Measurements from ENCODE around the gene FOXC1.

Gene FOXC1

GRCh38 chr6:1591243-1591642 lies 18.5 kb upstream of the FOXC1 start:
- Mint-ChIP-seq H3K4me1 (ENCODE audit: low read depth) (peaks cover 2% of the 10 kb centered on the region), H3K4me3 (no peak overlapping the region), H3K27ac (no peak overlapping the region), H3K27me3 (ENCODE audit: low read depth) (peaks cover 42% of the 10 kb centered on the region), H3K9me3 (no peaks in the 10 kb centered on the region), H3K36me3 (ENCODE audit: low read depth) (no peaks in the 10 kb centered on the region)

GRCh38 chr6:1591926-1592325 lies 17.8 kb upstream of the FOXC1 start:
- peaks cover 48% of the 10 kb centered on the region for H3K27me3 Mint-ChIP-seq (ENCODE audit: low read depth)
- no peaks in the 10 kb centered on the region for H3K9me3 Mint-ChIP-seq
- H3K4me3 Mint-ChIP-seq = no peak overlapping the region
- no peaks in the 10 kb centered on the region for H3K36me3 Mint-ChIP-seq (ENCODE audit: low read depth)
- H3K27ac Mint-ChIP-seq = no peak overlapping the region
- H3K4me1 Mint-ChIP-seq (ENCODE audit: low read depth) = peaks cover 3% of the 10 kb centered on the region

DNA sequence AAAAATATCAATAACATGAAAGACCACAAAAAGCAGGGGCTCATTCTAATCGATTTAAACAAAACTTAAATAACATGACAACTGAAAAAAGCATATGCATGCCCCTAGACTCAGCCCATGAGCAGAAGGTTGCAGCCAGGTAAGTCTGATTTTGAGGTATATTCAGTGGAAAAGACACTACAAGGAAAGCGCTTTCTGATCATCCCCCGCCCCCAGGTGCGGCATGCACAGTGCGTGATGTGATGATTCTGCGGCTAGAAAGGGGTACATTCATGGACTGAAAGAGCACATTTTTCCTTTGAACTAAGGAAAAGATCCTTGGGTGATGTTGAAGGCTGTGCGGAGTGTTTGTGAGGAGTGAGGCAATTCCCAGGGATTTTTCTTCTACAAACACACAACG lies 16.9 kb upstream of the FOXC1 start:
- no peaks in the 10 kb centered on the region for H3K9me3 Mint-ChIP-seq
- H3K4me1 Mint-ChIP-seq (ENCODE audit: low read depth) = peaks cover 3% of the 10 kb centered on the region
- H3K27me3 Mint-ChIP-seq (ENCODE audit: low read depth) = peaks cover 53% of the 10 kb centered on the region
- no peak overlapping the region for H3K4me3 Mint-ChIP-seq
- no peaks in the 10 kb centered on the region for H3K36me3 Mint-ChIP-seq (ENCODE audit: low read depth)
- H3K27ac Mint-ChIP-seq = no peak overlapping the region

DNA sequence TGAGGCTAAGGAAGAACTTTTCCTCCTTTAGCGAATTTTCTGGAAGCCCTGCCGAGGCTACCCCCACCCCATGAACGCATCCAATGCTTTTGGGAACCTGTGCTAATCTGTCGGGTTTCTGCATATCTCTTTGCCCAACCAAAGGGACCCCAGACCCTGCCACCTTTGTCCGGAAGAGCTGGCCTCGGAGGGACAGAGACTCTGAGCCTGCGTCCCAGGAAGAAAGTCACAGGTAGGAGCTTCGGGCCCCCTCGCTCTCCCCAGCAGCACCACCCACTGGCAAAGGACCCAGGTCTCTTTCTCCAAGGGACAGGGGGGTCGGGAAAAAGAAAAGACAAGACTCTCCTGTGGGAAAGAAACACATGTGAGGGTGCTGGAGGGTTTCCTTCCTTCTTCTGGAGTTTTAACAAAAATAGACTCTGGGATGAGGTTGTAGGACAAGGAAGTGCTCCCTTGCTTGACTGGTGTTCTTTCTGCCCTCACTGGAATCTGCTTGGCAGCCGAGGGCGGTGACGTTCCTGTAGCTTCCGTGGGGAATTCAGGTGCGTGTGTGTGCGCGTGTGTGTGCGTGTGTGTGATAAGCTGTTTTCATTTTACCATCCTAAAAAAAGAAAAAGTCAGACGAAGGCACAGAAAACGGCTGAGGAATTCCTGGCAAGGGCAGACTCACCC lies 16.3 kb upstream of the FOXC1 start:
- Mint-ChIP-seq H3K9me3 (no peaks in the 10 kb centered on the region), H3K4me3 (no peak overlapping the region), H3K27me3 (ENCODE audit: low read depth) (peaks cover 59% of the 10 kb centered on the region), H3K36me3 (ENCODE audit: low read depth) (no peaks in the 10 kb centered on the region), H3K27ac (no peak overlapping the region), H3K4me1 (ENCODE audit: low read depth) (peaks cover 3% of the 10 kb centered on the region)

GRCh38 chr6:1593958-1594314 lies 15.8 kb upstream of the FOXC1 start:
- peaks cover 3% of the 10 kb centered on the region for H3K4me1 Mint-ChIP-seq (ENCODE audit: low read depth)
- no peak overlapping the region for H3K4me3 Mint-ChIP-seq
- H3K27ac Mint-ChIP-seq = no peak overlapping the region
- no peaks in the 10 kb centered on the region for H3K9me3 Mint-ChIP-seq
- H3K27me3 Mint-ChIP-seq (ENCODE audit: low read depth) = peaks cover 57% of the 10 kb centered on the region
- H3K36me3 Mint-ChIP-seq (ENCODE audit: low read depth) = no peaks in the 10 kb centered on the region

GRCh38 chr6:1594445-1595200 lies 15.1 kb upstream of the FOXC1 start:
- peaks cover 53% of the 10 kb centered on the region for H3K27me3 Mint-ChIP-seq (ENCODE audit: low read depth)
- no peaks in the 10 kb centered on the region for H3K36me3 Mint-ChIP-seq (ENCODE audit: low read depth)
- no peak overlapping the region for H3K4me3 Mint-ChIP-seq
- H3K4me1 Mint-ChIP-seq (ENCODE audit: low read depth) = peaks cover 3% of the 10 kb centered on the region
- H3K9me3 Mint-ChIP-seq = no peaks in the 10 kb centered on the region
- no peak overlapping the region for H3K27ac Mint-ChIP-seq

GRCh38 chr6:1595271-1596087 lies 14.2 kb upstream of the FOXC1 start:
- no peaks in the 10 kb centered on the region for H3K36me3 Mint-ChIP-seq (ENCODE audit: low read depth)
- H3K9me3 Mint-ChIP-seq = no peaks in the 10 kb centered on the region
- H3K27me3 Mint-ChIP-seq (ENCODE audit: low read depth) = peaks cover 55% of the 10 kb centered on the region
- H3K27ac Mint-ChIP-seq = no peak overlapping the region
- H3K4me3 Mint-ChIP-seq = no peak overlapping the region
- peaks cover 3% of the 10 kb centered on the region for H3K4me1 Mint-ChIP-seq (ENCODE audit: low read depth)

DNA sequence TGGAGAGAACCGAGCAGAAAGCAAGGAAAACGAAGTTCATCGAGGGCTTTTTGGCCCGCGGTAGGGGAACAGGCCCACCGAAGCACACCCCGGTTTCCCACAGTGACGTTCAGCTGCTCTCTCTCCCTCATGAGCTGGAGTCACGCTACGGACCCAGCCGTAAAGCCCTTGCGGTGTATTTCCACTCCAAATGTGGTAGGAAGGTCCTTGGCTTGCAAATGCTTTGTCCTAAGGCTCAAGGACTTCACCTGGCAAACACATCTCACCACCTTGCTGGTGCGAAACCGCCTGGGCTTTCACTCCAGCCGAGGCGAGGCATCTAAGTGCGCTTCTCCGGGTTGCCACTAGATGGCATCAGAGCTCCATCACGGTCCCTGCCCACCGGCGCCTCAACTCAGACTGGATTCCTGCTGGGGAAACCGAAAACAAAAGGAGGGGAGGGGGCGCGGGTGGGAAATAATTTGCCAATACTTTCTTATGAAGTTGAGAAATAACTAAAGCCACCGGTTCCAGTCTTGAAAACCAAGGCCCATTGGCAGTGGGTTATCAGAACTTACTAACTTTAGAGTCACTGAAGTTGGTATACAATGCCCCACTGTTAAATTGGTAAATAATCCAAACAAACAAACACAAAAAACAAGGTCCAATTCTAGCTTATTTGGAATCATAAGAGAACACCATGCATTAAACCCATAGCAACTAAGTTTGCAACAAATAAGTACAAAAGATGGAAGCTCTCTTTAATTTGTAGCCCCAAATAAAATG lies 13.4 kb upstream of the FOXC1 start:
- Mint-ChIP-seq H3K4me3 (no peak overlapping the region), H3K27me3 (ENCODE audit: low read depth) (peaks cover 63% of the 10 kb centered on the region), H3K9me3 (no peaks in the 10 kb centered on the region), H3K27ac (no peak overlapping the region), H3K36me3 (ENCODE audit: low read depth) (no peaks in the 10 kb centered on the region), H3K4me1 (ENCODE audit: low read depth) (peaks cover 3% of the 10 kb centered on the region)

DNA sequence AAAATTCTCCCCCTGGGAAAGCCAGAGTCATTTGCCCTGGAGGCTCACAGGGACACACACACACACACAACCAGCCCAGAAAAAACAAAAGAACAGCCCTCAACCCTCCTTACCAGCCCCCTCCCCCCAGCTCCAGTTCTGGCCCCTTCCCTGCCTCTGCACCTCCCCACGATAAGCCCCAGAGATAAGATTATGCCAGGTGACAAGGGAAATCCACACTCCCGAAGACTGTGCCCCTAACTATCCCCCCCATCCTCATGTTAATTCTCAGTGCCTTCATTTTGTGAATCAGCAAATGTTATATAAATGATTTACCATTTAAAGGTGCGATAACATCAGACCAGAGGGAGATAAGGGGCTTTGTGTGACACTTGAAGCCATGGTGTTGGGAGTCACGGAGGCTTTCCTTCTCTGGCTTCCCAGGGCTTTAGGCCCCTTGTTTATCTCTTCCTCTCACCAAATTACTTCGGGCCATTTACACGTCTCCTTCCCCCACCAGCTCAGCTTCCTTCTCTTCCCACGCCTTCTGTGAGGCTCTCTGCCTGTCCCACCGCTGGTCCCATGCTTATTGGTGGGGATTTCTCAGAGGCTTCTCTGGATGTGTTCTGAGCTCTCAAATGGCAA lies 12.5 kb upstream of the FOXC1 start:
- H3K36me3 Mint-ChIP-seq (ENCODE audit: low read depth) = no peaks in the 10 kb centered on the region
- no peak overlapping the region for H3K27ac Mint-ChIP-seq
- H3K4me1 Mint-ChIP-seq (ENCODE audit: low read depth) = peaks cover 3% of the 10 kb centered on the region
- no peak overlapping the region for H3K4me3 Mint-ChIP-seq
- H3K9me3 Mint-ChIP-seq = no peaks in the 10 kb centered on the region
- peaks cover 60% of the 10 kb centered on the region for H3K27me3 Mint-ChIP-seq (ENCODE audit: low read depth)

GRCh38 chr6:1597924-1598323 lies 11.8 kb upstream of the FOXC1 start:
- no peak overlapping the region for H3K27ac Mint-ChIP-seq

DNA sequence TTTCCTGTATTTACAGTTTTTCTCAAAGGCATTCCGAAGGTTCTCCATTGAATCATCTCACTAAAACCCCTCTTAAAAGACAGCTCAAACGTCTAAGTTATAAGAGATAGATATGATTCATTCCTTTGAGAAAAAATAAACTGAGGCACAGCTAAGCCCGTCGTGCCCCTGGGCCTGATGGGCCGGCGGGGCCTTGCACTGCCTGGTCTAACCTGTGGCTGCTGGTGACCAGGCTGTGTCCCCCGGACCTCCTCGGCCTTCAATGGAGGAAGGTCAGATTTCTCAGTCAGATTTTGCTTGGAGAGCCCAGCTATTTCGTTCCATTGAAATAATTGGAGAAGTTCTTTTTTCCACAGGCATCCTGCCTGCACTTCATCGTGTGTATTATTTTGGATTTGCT lies 11.3 kb upstream of the FOXC1 start:
- Mint-ChIP-seq H3K4me3 (no peak overlapping the region), H3K4me1 (ENCODE audit: low read depth) (peaks cover 3% of the 10 kb centered on the region), H3K36me3 (ENCODE audit: low read depth) (no peaks in the 10 kb centered on the region), H3K9me3 (no peaks in the 10 kb centered on the region), H3K27me3 (ENCODE audit: low read depth) (peaks cover 66% of the 10 kb centered on the region), H3K27ac (no peak overlapping the region)

More at GRCh38 chr6:1597924-1598323, 11.8 kb upstream of the FOXC1 start:
- H3K4me3 Mint-ChIP-seq = no peak overlapping the region
- H3K27me3 Mint-ChIP-seq (ENCODE audit: low read depth) = peaks cover 62% of the 10 kb centered on the region
- H3K36me3 Mint-ChIP-seq (ENCODE audit: low read depth) = no peaks in the 10 kb centered on the region
- peaks cover 3% of the 10 kb centered on the region for H3K4me1 Mint-ChIP-seq (ENCODE audit: low read depth)
- H3K9me3 Mint-ChIP-seq = no peaks in the 10 kb centered on the region

DNA sequence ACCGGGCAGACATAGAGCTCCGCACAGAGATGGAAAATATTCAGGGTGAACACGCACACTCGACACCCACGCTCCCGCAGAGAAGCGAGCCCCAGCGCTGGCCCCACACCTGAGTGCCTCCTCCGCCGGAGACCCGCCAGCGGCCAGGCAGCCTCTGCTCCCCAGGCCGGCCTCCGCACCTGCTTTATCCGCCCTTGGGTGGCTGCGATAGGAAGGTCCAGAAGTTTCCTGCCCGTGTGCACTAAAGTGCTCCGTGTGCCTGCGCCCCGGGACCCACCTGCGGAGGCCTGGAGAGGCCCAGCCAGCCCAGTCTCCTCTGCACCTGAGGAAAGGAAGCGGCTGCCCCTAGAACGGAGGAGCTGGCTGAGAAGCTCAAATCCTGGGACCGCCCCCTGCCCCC lies 10.8 kb upstream of the FOXC1 start:
- peaks cover 70% of the 10 kb centered on the region for H3K27me3 Mint-ChIP-seq (ENCODE audit: low read depth)
- no peaks in the 10 kb centered on the region for H3K36me3 Mint-ChIP-seq (ENCODE audit: low read depth)
- no peak overlapping the region for H3K4me3 Mint-ChIP-seq
- no peak overlapping the region for H3K27ac Mint-ChIP-seq
- H3K4me1 Mint-ChIP-seq (ENCODE audit: low read depth) = peaks cover 3% of the 10 kb centered on the region
- H3K9me3 Mint-ChIP-seq = no peaks in the 10 kb centered on the region

DNA sequence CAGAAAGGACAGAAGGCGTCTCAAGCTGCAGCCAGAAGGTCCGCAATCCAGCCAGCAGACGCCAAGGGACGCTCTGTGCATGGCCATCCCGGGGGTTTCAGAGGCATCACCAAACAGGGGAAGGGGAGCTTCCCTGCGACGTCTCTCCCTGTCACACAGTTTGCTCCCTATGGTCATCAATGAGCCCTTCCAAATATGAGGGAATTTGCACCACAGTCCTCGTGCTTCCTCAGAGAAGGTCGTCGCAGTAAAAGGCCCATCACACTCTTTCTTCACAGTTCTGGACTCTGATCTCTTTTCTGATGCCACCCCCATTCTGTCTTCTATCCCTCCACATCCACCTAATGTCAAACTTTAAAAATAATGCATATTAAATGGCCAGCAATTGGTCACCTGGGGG lies 10.2 kb upstream of the FOXC1 start:
- Mint-ChIP-seq H3K27ac (no peak overlapping the region), H3K4me1 (ENCODE audit: low read depth) (peaks cover 3% of the 10 kb centered on the region), H3K27me3 (ENCODE audit: low read depth) (peaks cover 73% of the 10 kb centered on the region), H3K4me3 (no peak overlapping the region), H3K36me3 (ENCODE audit: low read depth) (no peaks in the 10 kb centered on the region), H3K9me3 (no peaks in the 10 kb centered on the region)
